A673 (cell line): ENCODE measurements around the gene TK2. TPM values are rescaled to one million over a fixed set of nuclear protein-coding genes. Genes with fewer than 3 reads are reported as not detected.
A peak's percentile ranks its signal among the peaks of the same experiment; 100 is the strongest.

Experiments used
- BruUV-seq: library from RNA; stranded (reverse); fragments of 400-500 nt; replicated peaks from 2 replicates; lab custom pipeline; 2021; lab: Mats Ljungman, UMichigan
- CTCF ChIA-PET: fragments of 300-600 bp; sonication (Branson Sonifier 250); formaldehyde crosslinking; loops from one replicate; lab custom pipeline; 2022; ENCODE audit warnings: antibody characterized with exemption; lab: Charles Lee
- POLR2A ChIA-PET: fragments of 300-600 bp; sonication (Branson Sonifier 250); formaldehyde crosslinking; loops from one replicate; lab custom pipeline; 2022; ENCODE audit warnings: antibody characterized with exemption; ENCODE audit not compliant: low non-redundant PET; lab: Charles Lee
- DNase-seq: peaks from one replicate; pipeline ENCODE4 v3.0.0-alpha.2; 2015; ENCODE audit warnings: low spot score
- H3K27ac ChIP-seq: fragments of 200-600 bp; sonication (generic); 2 replicates; pipeline ENCODE4 v1.5.1; 2016; ENCODE audit warnings: mixed run types, low read depth, mild to moderate bottlenecking, mixed read lengths, antibody characterized with exemption, low read length; ENCODE audit not compliant: poor library complexity, severe bottlenecking
- H3K27me3 ChIP-seq: fragments of 200-600 bp; sonication (generic); replicated peaks from 2 replicates; pipeline ENCODE4 v1.6.1; 2017; ENCODE audit warnings: mixed run types, low read depth, mild to moderate bottlenecking, mixed read lengths, antibody characterized with exemption, low read length; ENCODE audit not compliant: insufficient read depth, poor library complexity
- H3K36me3 ChIP-seq: fragments of 200-600 bp; sonication (generic); 2 replicates; pipeline ENCODE4 v1.6.1; 2016; ENCODE audit warnings: mixed run types, mild to moderate bottlenecking, mixed read lengths, antibody characterized with exemption, low read length; ENCODE audit not compliant: insufficient read depth, poor library complexity, severe bottlenecking
- H3K4me1 ChIP-seq: fragments of 200-600 bp; sonication (generic); 2 replicates; pipeline ENCODE4 v1.6.1; 2017; ENCODE audit warnings: mixed run types, mild to moderate bottlenecking, mixed read lengths, antibody characterized with exemption, low read length; ENCODE audit not compliant: insufficient read depth, poor library complexity, severe bottlenecking
- H3K4me3 ChIP-seq: fragments of 200-600 bp; sonication (generic); 2 replicates; pipeline ENCODE4 v1.5.1; 2016; ENCODE audit warnings: low read depth, mixed run types, mild to moderate bottlenecking, mixed read lengths, low read length; ENCODE audit not compliant: poor library complexity, severe bottlenecking
- H3K9me3 ChIP-seq: fragments of 200-600 bp; sonication (generic); 2 replicates; pipeline ENCODE4 v1.6.1; 2016; ENCODE audit warnings: mixed run types, low read depth, mild to moderate bottlenecking, mixed read lengths, antibody characterized with exemption, low read length; ENCODE audit not compliant: poor library complexity, severe bottlenecking
- EZH2 ChIP-seq: fragments of 200-600 bp; sonication (generic); IDR thresholded peaks from 2 replicates; pipeline ENCODE4 v1.6.1; 2017; ENCODE audit warnings: borderline replicate concordance, low read depth, mild to moderate bottlenecking, mixed read lengths, antibody characterized with exemption, low read length; ENCODE audit not compliant: poor library complexity, severe bottlenecking
- intact Hi-C: fragments of 100-400 bp; cut with micrococcal nuclease; formaldehyde crosslinking; loops from one replicate; pipeline ENCODE4 v1.10.0; 2022; ENCODE audit not compliant: unreplicated experiment
- total RNA-seq: library from RNA; stranded (reverse); gene quantifications from 2 replicates; pipeline ENCODE4 v1.2.3, GENCODE V29; 2021
- TF ChIP-seq, protein P1 (sequence below): fragments of 300-800, 200-600 bp; sonication (generic); conservative IDR thresholded peaks from 2 replicates; pipeline ENCODE4 v1.5.1; 2017; ENCODE audit warnings: low read depth, mild to moderate bottlenecking, antibody characterized with exemption, low read length, moderate library complexity, mixed read lengths

The TK2 gene
- total RNA-seq, 1 experiment from 2014 or later, result 8.2 TPM

DNA sequence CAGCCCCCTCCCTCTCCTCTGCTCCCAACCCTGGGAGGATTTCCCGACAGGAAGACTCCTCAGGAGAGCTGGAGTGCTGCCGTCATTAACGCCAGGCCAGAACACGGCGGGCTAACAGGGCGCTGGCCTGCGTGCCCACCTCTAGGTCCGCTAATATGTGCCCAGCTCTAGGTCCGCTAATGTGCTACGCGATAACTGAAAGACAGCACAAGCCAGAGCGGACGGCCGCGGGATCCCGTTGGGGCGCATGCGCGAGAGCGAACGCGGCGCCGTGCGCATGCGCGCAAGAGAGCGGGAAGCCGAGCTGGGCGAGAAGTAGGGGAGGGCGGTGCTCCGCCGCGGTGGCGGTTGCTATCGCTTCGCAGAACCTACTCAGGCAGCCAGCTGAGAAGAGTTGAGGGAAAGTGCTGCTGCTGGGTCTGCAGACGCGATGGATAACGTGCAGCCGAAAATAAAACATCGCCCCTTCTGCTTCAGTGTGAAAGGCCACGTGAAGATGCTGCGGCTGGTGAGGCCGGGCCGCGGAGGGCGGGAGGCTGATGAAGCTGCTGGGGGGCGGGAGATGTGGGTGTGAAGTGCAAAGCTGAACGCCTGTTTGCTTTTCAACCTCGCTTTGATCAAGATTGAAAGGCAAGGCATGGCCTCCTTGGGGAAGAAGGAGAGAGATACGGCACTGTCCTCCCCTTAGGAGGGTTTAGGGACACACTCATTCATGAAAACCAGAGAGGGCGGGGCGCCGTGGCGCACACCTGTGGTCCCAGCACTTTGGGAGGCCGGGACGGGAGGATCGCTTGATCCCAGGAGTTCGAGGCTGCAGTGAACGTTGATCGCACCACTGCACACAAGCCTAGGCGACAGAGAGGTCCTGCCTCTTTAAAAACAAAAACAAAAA, 2.6 kb upstream of the TK2 start, which contains the start of gene CKLF:
CKLF (plus strand) TSS at position 291 of the 892 bp plus-strand sequence; CDS start at position 431, 140 bp downstream.
- Histone ChIP-seq H3K9me3 (no peaks in the 10 kb centered on the region), H3K4me1 (peaks cover 19% of the 10 kb centered on the region), H3K36me3 (no peaks in the 10 kb centered on the region), H3K4me3 (peak within 1 kb of the TSS; percentile 42), H3K27ac (peak within 1 kb of the TSS; percentile 76), H3K27me3 (no peaks in the 10 kb centered on the region)
- BruUV-seq, result TSS peak; percentile 36
- peak; percentile 91 for DNase-seq
- intact Hi-C loops, result no loop called here
- POLR2A ChIA-PET, result no interaction called here
- CTCF ChIA-PET, result no interaction called here
- no peak for TF ChIP-seq EZH2
- TF ChIP-seq, protein P1, sequence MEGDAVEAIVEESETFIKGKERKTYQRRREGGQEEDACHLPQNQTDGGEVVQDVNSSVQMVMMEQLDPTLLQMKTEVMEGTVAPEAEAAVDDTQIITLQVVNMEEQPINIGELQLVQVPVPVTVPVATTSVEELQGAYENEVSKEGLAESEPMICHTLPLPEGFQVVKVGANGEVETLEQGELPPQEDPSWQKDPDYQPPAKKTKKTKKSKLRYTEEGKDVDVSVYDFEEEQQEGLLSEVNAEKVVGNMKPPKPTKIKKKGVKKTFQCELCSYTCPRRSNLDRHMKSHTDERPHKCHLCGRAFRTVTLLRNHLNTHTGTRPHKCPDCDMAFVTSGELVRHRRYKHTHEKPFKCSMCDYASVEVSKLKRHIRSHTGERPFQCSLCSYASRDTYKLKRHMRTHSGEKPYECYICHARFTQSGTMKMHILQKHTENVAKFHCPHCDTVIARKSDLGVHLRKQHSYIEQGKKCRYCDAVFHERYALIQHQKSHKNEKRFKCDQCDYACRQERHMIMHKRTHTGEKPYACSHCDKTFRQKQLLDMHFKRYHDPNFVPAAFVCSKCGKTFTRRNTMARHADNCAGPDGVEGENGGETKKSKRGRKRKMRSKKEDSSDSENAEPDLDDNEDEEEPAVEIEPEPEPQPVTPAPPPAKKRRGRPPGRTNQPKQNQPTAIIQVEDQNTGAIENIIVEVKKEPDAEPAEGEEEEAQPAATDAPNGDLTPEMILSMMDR, result no peak

DNA sequence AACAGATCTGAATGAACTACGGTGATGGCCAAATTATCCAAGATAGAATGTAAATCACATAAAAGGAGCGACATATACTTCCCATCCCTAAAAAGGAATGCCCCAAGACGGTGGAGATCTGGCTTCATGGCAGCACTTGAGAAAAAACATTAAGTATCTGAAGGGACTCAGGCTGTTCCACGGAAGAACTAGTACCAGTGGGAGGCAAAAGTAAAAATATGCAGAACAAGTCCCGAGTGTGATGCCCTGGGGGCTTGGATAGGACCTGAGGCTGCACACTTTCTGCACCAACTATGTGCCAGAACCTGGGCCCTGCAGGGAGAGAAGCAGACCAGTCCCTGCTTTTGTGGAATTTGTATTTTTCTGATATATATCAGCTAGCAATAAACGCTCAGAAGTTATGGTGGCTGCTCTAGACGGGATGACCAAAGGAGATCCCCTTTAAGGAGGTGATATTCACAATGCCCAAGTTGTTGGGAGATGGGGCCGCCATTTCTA, 1.9 kb upstream of the TK2 start:
- intact Hi-C loops, result no loop called here
- Histone ChIP-seq H3K27me3 (no peaks in the 10 kb centered on the region), H3K4me3 (peak overlapping the region; percentile 42), H3K27ac (peak overlapping the region; percentile 76), H3K9me3 (no peaks in the 10 kb centered on the region), H3K4me1 (peaks cover 19% of the 10 kb centered on the region), H3K36me3 (no peaks in the 10 kb centered on the region)
- POLR2A ChIA-PET, result no interaction called here
- CTCF ChIA-PET, result no interaction called here
- TF ChIP-seq, protein P1, result no peak
- no peak for TF ChIP-seq EZH2
- BruUV-seq, result TSS peak; percentile 33
- DNase-seq, result no peak

DNA sequence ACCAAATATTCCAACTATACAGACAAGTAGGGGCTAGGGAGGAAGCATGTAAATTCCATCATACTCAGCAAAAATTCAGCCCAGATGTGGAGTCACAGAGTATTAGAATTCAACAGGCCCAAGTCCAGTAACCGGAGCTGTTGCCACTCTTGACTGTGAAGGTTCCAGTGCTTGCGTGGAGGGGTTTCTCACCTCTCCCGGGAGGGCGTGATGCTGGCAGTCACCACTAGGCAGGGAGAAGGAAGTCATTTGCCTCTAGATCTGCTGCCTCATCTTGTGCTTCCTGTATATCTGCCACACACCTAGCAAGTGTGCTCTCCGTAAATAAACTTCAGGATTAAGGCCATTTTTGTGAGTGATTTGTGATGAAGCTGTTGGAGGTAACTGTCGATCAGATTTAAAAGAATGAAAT, 1.4 kb upstream of the TK2 start:
- TF ChIP-seq, protein P1, result peak; percentile 49
- TF ChIP-seq EZH2, result no peak
- ChIA-PET CTCF (no interaction called here), POLR2A (no interaction called here)
- H3K4me1 ChIP-seq, result peaks cover 19% of the 10 kb centered on the region
- intact Hi-C loops, result no loop called here
- no peaks in the 10 kb centered on the region for H3K36me3 ChIP-seq
- H3K4me3 ChIP-seq, result no peak overlapping the region
- no TSS peak for BruUV-seq
- H3K27ac ChIP-seq, result no peak overlapping the region
- peak; percentile 78 for DNase-seq
- no peaks in the 10 kb centered on the region for H3K9me3 ChIP-seq
- H3K27me3 ChIP-seq, result no peaks in the 10 kb centered on the region
